ENCODE data around the gene TSNAXIP1. TPM values are rescaled to one million over a fixed set of nuclear protein-coding genes. Genes with fewer than 3 reads are reported as not detected.

The TSNAXIP1 gene
- total and polyA plus RNA-seq, 9 of the 15 experiments (the other 6 are each of a cell fraction or from before 2014, with no cell fraction given) = 0.03 to 0.24 (median 0.11) TPM; not detected in 4

DNA sequence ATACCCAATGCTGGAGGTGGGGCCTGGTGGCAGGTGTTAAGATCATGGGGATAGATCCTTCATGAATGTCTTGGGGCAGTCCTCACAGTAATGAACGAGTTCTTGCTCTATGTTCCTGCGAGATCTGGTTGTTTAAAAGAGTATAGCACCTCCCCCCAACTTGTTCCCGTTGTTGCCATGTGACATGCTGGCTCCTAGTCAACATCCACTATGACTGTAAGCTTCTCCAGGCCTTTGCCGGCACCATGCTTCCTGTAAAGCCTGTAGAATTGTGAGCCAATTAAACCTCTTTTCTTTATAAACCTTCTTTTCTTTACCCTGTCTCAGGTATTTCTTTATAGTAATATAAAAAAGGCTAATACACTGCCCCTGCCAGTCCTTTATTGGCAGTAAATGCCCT, 33.6 kb upstream of the TSNAXIP1 start (continued):
- peak; percentile 81 for TF ChIP-seq FOXJ2 (tag; IDR thresholded peaks at IDR 0.05)
- TF ChIP-seq ZNF175 (CRISPR knock-in tag; IDR thresholded peaks at IDR 0.05; ENCODE audit: low read depth) = no peak
- TF ChIP-seq, protein P1, sequence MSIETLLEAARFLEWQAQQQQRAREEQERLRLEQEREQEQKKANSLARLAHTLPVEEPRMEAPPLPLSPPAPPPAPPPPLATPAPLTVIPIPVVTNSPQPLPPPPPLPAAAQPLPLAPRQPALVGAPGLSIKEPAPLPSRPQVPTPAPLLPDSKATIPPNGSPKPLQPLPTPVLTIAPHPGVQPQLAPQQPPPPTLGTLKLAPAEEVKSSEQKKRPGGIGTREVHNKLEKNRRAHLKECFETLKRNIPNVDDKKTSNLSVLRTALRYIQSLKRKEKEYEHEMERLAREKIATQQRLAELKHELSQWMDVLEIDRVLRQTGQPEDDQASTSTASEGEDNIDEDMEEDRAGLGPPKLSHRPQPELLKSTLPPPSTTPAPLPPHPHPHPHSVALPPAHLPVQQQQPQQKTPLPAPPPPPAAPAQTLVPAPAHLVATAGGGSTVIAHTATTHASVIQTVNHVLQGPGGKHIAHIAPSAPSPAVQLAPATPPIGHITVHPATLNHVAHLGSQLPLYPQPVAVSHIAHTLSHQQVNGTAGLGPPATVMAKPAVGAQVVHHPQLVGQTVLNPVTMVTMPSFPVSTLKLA (conservative IDR thresholded peaks at IDR 0.05) = peak in 1 of 2 experiments; percentile 50; a peak in 1 of 4 replicates
- no peak for TF ChIP-seq ZNF318 (IDR thresholded peaks at IDR 0.05; ENCODE audit: borderline replicate concordance in 1 of 2, low read depth in 1 of 2)
- TF ChIP-seq RAD51 (IDR thresholded peaks at IDR 0.05; ENCODE audit: borderline replicate concordance, low read depth) = peak; percentile 40; the same call in 1 of the 2 replicates
- TF ChIP-seq CHD2 (IDR thresholded peaks at IDR 0.05; ENCODE audit: low read depth, low read length) = peak; percentile 73; the same call in 1 of the 2 replicates
- TF ChIP-seq NFIC (IDR thresholded peaks at IDR 0.05) = 0 out of 2 replicates have a peak, but pooled peaks have one; percentile 4
- no peak for TF ChIP-seq POU5F1 (IDR thresholded peaks at IDR 0.05; ENCODE audit: borderline replicate concordance, low read depth, low read length, partially characterized antibody)

Measured in K562 (cell line).